WTC11 (cell line): ENCODE measurements around the gene MAX.

ENCODE experiments used
- E2F4 ChIP-seq: sonication (generic); formaldehyde crosslinking; IDR thresholded peaks from 2 replicates; pipeline ENCODE4 v1.8.1; 2022; ENCODE audit warnings: low read depth, mild to moderate bottlenecking, moderate library complexity, missing genetic modification reagents, borderline replicate concordance
- USF2 ChIP-seq: sonication (generic); formaldehyde crosslinking; IDR thresholded peaks from 2 replicates; pipeline ENCODE4 v1.8.1; 2023; ENCODE audit warnings: mild to moderate bottlenecking, missing genetic modification reagents, moderate library complexity
- TF ChIP-seq, protein P1 (sequence below): fragments of 200-600 bp; IDR thresholded peaks from 2 replicates; pipeline ENCODE4 v1.8.0; 2022; ENCODE audit warnings: antibody characterized with exemption

DNA sequence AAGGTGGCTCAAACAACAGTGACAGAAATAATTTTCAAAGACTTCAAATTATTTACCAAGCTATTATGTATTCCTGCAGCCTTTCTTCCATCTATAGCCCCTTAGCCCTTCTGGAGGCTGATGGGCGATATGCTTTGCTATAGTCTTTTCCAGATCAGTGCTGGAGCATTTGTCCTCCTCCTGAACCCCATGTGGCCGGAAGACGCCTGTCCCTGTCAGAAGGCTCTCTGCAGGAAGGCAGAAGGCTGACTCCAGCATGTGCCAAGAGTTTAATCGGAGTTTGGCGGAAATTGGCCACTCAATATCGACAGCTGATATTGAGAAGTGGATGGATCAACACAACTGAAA lies 49.3 kb upstream of the MAX start:
- TF ChIP-seq E2F4 (CRISPR knock-in tag) (no peak), USF2 (CRISPR knock-in tag) (no peak)
- TF ChIP-seq, protein P1, sequence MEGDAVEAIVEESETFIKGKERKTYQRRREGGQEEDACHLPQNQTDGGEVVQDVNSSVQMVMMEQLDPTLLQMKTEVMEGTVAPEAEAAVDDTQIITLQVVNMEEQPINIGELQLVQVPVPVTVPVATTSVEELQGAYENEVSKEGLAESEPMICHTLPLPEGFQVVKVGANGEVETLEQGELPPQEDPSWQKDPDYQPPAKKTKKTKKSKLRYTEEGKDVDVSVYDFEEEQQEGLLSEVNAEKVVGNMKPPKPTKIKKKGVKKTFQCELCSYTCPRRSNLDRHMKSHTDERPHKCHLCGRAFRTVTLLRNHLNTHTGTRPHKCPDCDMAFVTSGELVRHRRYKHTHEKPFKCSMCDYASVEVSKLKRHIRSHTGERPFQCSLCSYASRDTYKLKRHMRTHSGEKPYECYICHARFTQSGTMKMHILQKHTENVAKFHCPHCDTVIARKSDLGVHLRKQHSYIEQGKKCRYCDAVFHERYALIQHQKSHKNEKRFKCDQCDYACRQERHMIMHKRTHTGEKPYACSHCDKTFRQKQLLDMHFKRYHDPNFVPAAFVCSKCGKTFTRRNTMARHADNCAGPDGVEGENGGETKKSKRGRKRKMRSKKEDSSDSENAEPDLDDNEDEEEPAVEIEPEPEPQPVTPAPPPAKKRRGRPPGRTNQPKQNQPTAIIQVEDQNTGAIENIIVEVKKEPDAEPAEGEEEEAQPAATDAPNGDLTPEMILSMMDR, result no peak
